VCaP (cell line): ENCODE data around the gene AUTS2.

Experiments
- H3K27ac ChIP-seq: fragments of 450-650 bp; 2 replicates; pipeline ENCODE4 v1.5.1; 2017
- CTCF ChIP-seq: fragments of 450-650 bp; conservative IDR thresholded peaks from 2 replicates; pipeline ENCODE4 v1.5.1; 2017; ENCODE audit warnings: mild to moderate bottlenecking, moderate library complexity

AUTS2 gene

GRCh38 chr7:70233776-70234175 lies 635.5 kb downstream of the AUTS2 start:
- H3K27ac ChIP-seq = no peak overlapping the region
- TF ChIP-seq CTCF = no peak

- H3K27ac ChIP-seq = no peak overlapping the region
Observed at GRCh38 chr7:70237256-70237655, 639.0 kb downstream of the AUTS2 start.

GRCh38 chr7:70237831-70238575 lies 639.7 kb downstream of the AUTS2 start:
- no peak overlapping the region for H3K27ac ChIP-seq
- no peak for TF ChIP-seq CTCF

More at GRCh38 chr7:70237256-70237655, 639.0 kb downstream of the AUTS2 start:
- TF ChIP-seq CTCF = no peak

- no peak for TF ChIP-seq CTCF
Observed at GRCh38 chr7:70239918-70240317, 641.6 kb downstream of the AUTS2 start.

GRCh38 chr7:70240873-70241272 lies 642.6 kb downstream of the AUTS2 start:
- H3K27ac ChIP-seq = no peak overlapping the region
- TF ChIP-seq CTCF = no peak

More at GRCh38 chr7:70239918-70240317, 641.6 kb downstream of the AUTS2 start:
- no peak overlapping the region for H3K27ac ChIP-seq

- H3K27ac ChIP-seq = no peak overlapping the region
- no peak for TF ChIP-seq CTCF
Observed at GRCh38 chr7:70241536-70242175, 643.4 kb downstream of the AUTS2 start.

- no peak for TF ChIP-seq CTCF
Observed at GRCh38 chr7:70242826-70243225, 644.6 kb downstream of the AUTS2 start.

More at GRCh38 chr7:70242826-70243225, 644.6 kb downstream of the AUTS2 start:
- no peak overlapping the region for H3K27ac ChIP-seq
